NOMO-1 (cell line): ENCODE data around the gene DBNL.
A peak's percentile ranks its signal among the peaks of the same experiment; 100 is the strongest.
"Not testable (repeated sequence)": the region's sequence is repeated elsewhere in the genome, so short reads cannot be mapped to it uniquely, and the experiment has no call there.

Experiments used
- DNase-seq, 2 experiments: peaks; one replicate each; lab custom pipeline; 2025; ENCODE audit not compliant: unreplicated experiment in 2 of 2; lab: John Stamatoyannopoulos, UW

DBNL gene

GRCh38 chr7:44044315-44045225 lies at the start of gene DBNL:
TSS of gene DBNL (plus strand) at chr7:44044702. CDS start at chr7:44044738, 36 bp downstream.
- DNase-seq, result peak; percentile 84 to 92

- DNase-seq, result not testable (repeated sequence)
Observed at GRCh38 chr7:43997532-43997931, 47.0 kb upstream of the DBNL start, which contains the start of gene SPDYE1. TSS of gene SPDYE1 (plus strand) at chr7:43997897. CDS start at chr7:43999950, 2,053 bp downstream.

- DNase-seq, result not testable (repeated sequence)
Observed at GRCh38 chr7:44012081-44012480, 32.4 kb upstream of the DBNL start.

GRCh38 chr7:44015090-44015489 lies 29.4 kb upstream of the DBNL start:
- DNase-seq, result not testable (repeated sequence)

GRCh38 chr7:44018857-44019807 lies 25.4 kb upstream of the DBNL start:
- peak; percentile 87 to 95 for DNase-seq

GRCh38 chr7:44019825-44020224 lies 24.7 kb upstream of the DBNL start:
- not testable (repeated sequence) for DNase-seq

GRCh38 chr7:44022069-44022468 lies 22.4 kb upstream of the DBNL start:
- DNase-seq, result not testable (repeated sequence)

GRCh38 chr7:44022796-44023467 lies 21.6 kb upstream of the DBNL start:
- DNase-seq, result not testable (repeated sequence)

GRCh38 chr7:44029433-44029832 lies 15.1 kb upstream of the DBNL start:
- not testable (repeated sequence) for DNase-seq

- DNase-seq, result not testable (repeated sequence)
Observed at GRCh38 chr7:44030029-44030428, 14.5 kb upstream of the DBNL start.

- DNase-seq, result not testable (repeated sequence)
Observed at GRCh38 chr7:44031319-44031718, 13.2 kb upstream of the DBNL start.

GRCh38 chr7:44032031-44032430 lies 12.5 kb upstream of the DBNL start:
- not testable (repeated sequence) for DNase-seq

GRCh38 chr7:44033971-44034844 lies 10.3 kb upstream of the DBNL start:
- DNase-seq, result not testable (repeated sequence)

GRCh38 chr7:44036364-44036763 lies 8.1 kb upstream of the DBNL start:
- DNase-seq, result not testable (repeated sequence)

- not testable (repeated sequence) for DNase-seq
Observed at GRCh38 chr7:44037951-44038350, 6.6 kb upstream of the DBNL start.

GRCh38 chr7:44038553-44038952 lies 5.9 kb upstream of the DBNL start:
- DNase-seq, result not testable (repeated sequence)

GRCh38 chr7:44038961-44039558 lies 5.4 kb upstream of the DBNL start:
- peak; percentile 21 to 33 for DNase-seq

GRCh38 chr7:44039800-44040492 lies 4.6 kb upstream of the DBNL start:
- DNase-seq, result not testable (repeated sequence)
